LNCAP (cell line): ENCODE measurements around the gene FRAS1.

Experiments used
- TF ChIP-seq, protein P1 (sequence below): fragments of 450-650 bp; IDR thresholded peaks from 2 replicates; pipeline ENCODE4 v1.5.1; 2017; ENCODE audit warnings: mild to moderate bottlenecking

FRAS1 gene

DNA sequence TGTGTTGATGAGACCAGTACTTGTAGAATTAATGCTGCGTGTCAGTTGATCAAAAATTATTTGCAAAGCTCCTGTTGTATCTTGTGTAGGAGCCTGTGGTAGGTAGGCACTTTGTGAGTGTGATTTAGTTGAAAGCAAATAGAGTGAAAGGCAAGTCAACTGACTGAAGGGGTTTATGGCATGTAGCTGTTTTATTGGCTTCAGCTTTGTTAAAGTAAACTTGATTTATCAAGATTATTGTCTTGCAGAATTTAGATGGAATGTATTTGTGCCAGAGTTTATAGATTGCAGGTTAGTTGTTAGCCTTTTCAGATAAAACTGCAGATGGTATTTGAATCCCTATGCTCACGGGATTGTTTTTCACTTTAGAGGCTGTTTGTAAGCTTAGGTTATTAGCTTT, 128.0 kb downstream of the FRAS1 start:
- TF ChIP-seq, protein P1, sequence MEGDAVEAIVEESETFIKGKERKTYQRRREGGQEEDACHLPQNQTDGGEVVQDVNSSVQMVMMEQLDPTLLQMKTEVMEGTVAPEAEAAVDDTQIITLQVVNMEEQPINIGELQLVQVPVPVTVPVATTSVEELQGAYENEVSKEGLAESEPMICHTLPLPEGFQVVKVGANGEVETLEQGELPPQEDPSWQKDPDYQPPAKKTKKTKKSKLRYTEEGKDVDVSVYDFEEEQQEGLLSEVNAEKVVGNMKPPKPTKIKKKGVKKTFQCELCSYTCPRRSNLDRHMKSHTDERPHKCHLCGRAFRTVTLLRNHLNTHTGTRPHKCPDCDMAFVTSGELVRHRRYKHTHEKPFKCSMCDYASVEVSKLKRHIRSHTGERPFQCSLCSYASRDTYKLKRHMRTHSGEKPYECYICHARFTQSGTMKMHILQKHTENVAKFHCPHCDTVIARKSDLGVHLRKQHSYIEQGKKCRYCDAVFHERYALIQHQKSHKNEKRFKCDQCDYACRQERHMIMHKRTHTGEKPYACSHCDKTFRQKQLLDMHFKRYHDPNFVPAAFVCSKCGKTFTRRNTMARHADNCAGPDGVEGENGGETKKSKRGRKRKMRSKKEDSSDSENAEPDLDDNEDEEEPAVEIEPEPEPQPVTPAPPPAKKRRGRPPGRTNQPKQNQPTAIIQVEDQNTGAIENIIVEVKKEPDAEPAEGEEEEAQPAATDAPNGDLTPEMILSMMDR: no peak

DNA sequence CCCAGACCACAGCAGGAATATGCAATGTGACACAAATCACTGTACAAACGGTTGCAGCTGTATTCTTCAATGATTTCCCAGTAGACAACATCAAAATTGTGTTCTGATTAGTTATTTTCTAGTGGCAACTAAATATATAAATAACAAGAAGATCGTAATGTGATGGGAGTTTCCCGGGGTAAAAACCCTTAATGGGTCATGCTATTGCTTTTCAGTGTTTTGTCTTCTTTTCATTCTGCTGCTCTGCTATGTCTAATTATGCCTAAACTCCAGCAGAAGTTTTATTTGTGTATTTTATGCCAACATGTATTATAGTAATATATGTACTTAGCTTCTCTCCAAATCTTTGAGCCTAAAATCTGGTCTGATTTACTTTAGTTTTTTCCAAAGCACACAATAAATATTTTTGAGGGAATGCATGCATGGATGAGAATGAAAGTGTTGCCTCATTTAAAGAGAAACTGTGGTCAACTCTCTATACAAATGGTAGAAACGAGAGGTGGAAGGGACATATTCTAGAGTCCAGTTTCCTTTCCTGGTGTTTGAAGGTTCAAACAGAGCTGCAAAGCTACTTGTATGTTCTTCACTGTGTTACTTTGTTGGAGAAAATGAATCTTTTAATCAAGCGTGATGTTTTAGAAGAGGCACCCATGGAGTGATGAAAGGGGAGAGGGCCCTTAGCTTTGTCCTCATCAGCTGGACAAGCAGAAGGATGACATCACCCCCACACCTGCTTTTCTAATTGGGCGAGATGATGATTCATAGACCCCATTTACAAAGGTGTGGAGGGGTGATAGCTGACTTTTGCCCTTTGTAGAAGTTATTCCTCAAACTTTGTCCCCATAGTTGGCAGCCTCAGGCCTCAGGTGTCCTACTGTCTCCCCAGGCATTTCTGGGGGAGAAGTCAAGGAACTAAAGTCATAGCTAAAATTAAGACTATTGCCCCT, 129.7 kb downstream of the FRAS1 start:
- TF ChIP-seq, protein P1: no peak

DNA sequence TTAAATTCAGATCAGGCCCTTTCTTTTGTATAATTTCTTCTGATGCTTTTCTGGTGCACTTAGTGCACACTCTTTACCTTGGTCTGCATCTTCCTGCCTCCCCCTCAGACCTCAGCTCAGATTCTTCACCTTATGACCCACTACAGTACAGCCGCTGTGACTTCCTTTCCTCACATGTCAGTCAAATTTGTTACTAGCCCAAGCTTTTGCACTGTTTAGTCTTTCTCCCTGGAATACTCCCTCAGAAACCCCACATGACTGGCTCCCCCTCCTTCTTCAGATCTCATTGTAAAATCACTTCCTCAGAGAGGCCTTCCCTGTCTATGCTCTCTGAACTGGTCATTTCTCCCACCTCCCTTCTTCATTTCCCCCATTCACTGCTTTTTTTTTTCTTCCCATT, 132.9 kb downstream of the FRAS1 start:
- TF ChIP-seq, protein P1: no peak

DNA sequence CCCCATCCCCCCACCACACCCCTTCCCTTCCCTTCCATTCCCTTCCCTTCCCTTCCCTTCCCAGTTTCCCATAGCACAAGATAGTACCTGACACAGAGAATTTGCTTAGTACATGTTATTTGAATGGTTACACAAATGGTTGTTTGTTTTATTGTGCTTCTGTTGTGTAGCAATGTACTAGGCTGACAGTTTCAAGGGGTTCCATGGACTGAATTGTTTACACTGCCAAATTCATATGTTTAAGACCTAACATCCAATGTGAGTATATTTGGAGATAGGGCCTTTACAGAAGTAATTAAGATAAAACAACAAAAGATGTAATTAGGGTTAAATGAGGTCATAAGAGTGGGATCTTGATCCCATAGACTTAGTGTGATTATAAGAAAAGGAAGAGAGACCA, 133.5 kb downstream of the FRAS1 start:
- TF ChIP-seq, protein P1: no peak

DNA sequence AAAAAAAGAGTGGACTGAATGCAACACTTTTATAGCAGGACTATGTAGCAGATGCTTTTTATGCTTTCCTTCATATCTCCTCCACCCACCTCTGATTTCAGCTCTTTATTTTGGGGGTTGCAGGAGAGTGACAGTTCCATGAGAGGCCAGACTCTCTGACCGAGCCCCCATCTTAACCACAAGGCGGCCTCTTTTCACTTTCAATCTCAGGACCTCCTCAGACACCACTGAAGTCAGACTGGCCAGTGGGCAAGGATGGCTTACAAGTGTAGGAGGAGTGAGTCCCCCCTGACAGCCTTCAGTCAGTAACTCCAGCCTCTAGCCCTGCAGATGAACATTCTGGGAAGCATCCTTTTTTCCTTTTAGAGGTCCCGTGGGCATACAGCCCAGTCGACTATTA, 140.8 kb downstream of the FRAS1 start:
- TF ChIP-seq, protein P1: no peak

DNA sequence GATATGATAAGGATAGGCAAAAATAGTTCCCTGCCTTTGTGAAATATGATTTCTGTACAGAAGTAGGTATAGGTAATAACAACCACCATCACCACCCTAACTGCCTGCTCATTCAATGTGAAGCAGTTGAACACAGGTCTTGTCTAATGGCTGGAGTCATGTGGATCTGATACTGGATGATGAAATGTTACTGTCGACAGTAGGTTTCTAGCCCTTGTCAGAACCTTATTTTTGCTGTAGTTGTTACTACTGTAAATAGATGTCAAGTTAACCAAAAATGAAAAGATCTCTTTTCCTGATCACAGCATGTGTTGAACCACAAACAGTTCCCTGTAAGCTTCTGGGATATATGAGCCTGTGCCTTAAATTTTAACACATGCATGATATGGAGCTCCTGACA, 142.9 kb downstream of the FRAS1 start:
- TF ChIP-seq, protein P1: no peak

DNA sequence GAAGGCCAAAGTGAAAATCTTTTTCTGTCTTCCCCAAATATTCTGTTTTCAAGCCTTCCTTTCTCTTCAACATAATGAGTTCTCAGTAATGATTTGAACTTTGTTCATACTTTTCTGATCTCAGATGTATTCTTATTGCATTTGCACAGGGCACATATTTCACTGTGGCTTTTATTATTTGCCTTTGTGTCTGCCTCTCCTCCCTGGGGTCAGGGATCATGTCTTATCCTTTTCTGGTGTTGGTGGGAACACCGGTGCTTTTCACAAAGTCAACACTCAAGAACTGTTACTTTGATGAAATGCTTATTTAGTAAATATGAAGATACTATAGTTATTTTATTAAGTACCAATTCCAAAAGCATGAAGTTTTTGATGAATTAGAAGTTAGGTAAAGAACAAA, 143.8 kb downstream of the FRAS1 start:
- TF ChIP-seq, protein P1: no peak
